Stomach smooth muscle (tissue), 2 donors: ENCODE measurements around the gene HRH3.

ENCODE experiments used
- H3K27ac ChIP-seq: one replicate; pipeline ENCODE4 v1.7.0; 2013; ENCODE audit warnings: mild to moderate bottlenecking, low read length, inconsistent platforms
- H3K27me3 ChIP-seq, 2 donors: one replicate each; pipeline ENCODE4 v1.7.0; 2013; ENCODE audit warnings: low read length in 2 of 2; ENCODE audit not compliant: insufficient read depth in 2 of 2, control insufficient read depth in 1 of 2
- H3K36me3 ChIP-seq, 2 donors: one replicate each; pipeline ENCODE4 v1.7.0; 2013; ENCODE audit warnings: low read length in 2 of 2; ENCODE audit not compliant: control insufficient read depth in 2 of 2, insufficient read depth in 2 of 2
- H3K4me1 ChIP-seq: one replicate; pipeline ENCODE4 v1.7.0; 2013; ENCODE audit warnings: low read length; ENCODE audit not compliant: control insufficient read depth, insufficient read depth
- H3K4me3 ChIP-seq, 2 donors: one replicate each; pipeline ENCODE4 v1.7.0; 2013; ENCODE audit warnings: low read length in 2 of 2
- H3K9ac ChIP-seq, 2 donors: one replicate each; pipeline ENCODE4 v1.7.0; 2013; ENCODE audit warnings: low read length in 2 of 2, mild to moderate bottlenecking in 1 of 2
- H3K9me3 ChIP-seq, 2 donors: one replicate each; pipeline ENCODE4 v1.7.0; 2013; ENCODE audit warnings: low read length in 2 of 2; ENCODE audit not compliant: control insufficient read depth in 2 of 2
- donor health status: healthy.
- donor health status: Pancreatic carcinoma.

HRH3 gene

GRCh38 chr20:62230276-62230675 lies 10.2 kb upstream of the HRH3 start:
- Histone ChIP-seq H3K9ac (no peak overlapping the region), H3K27ac (no peak overlapping the region), H3K36me3 (no peaks in the 10 kb centered on the region), H3K4me3 (no peak overlapping the region), H3K4me1 (peaks cover 1% of the 10 kb centered on the region), H3K27me3 (peaks cover 35 to 41% of the 10 kb centered on the region in 2 donors), H3K9me3 (no peaks in the 10 kb centered on the region)

GRCh38 chr20:62229667-62230066 lies 9.6 kb upstream of the HRH3 start:
- Histone ChIP-seq H3K36me3 (no peaks in the 10 kb centered on the region), H3K27me3 (peaks cover 35 to 45% of the 10 kb centered on the region in 2 donors), H3K27ac (no peak overlapping the region), H3K4me1 (no peaks in the 10 kb centered on the region), H3K9ac (no peak overlapping the region), H3K9me3 (no peaks in the 10 kb centered on the region), H3K4me3 (no peak overlapping the region)

GRCh38 chr20:62228982-62229545 lies 9.0 kb upstream of the HRH3 start:
- Histone ChIP-seq H3K4me3 (no peak overlapping the region), H3K9me3 (no peaks in the 10 kb centered on the region), H3K36me3 (no peaks in the 10 kb centered on the region), H3K27me3 (peaks cover 34 to 48% of the 10 kb centered on the region in 2 donors), H3K9ac (no peak overlapping the region), H3K27ac (no peak overlapping the region), H3K4me1 (no peaks in the 10 kb centered on the region)

GRCh38 chr20:62227977-62228958 lies 8.2 kb upstream of the HRH3 start:
- peaks cover 31 to 47% of the 10 kb centered on the region in 2 donors for H3K27me3 ChIP-seq
- H3K27ac ChIP-seq, result no peak overlapping the region
- no peaks in the 10 kb centered on the region for H3K36me3 ChIP-seq
- no peaks in the 10 kb centered on the region for H3K4me1 ChIP-seq
- H3K9me3 ChIP-seq, result no peaks in the 10 kb centered on the region
- H3K9ac ChIP-seq, result no peak overlapping the region
- H3K4me3 ChIP-seq, result no peak overlapping the region

- Histone ChIP-seq H3K4me3 (no peak overlapping the region), H3K4me1 (no peaks in the 10 kb centered on the region), H3K36me3 (no peaks in the 10 kb centered on the region), H3K27ac (no peak overlapping the region), H3K9me3 (no peaks in the 10 kb centered on the region), H3K9ac (no peak overlapping the region), H3K27me3 (peaks cover 33 to 50% of the 10 kb centered on the region in 2 donors)
Measured at GRCh38 chr20:62227591-62227976, 7.5 kb upstream of the HRH3 start.

GRCh38 chr20:62226707-62227590 lies 6.9 kb upstream of the HRH3 start:
- Histone ChIP-seq H3K4me3 (no peak overlapping the region), H3K27me3 (peaks cover 36 to 54% of the 10 kb centered on the region in 2 donors), H3K36me3 (no peaks in the 10 kb centered on the region), H3K9ac (no peak overlapping the region), H3K27ac (no peak overlapping the region), H3K4me1 (no peaks in the 10 kb centered on the region), H3K9me3 (no peaks in the 10 kb centered on the region)

- Histone ChIP-seq H3K36me3 (no peaks in the 10 kb centered on the region), H3K27me3 (peaks cover 43 to 55% of the 10 kb centered on the region in 2 donors), H3K27ac (no peak overlapping the region)
Measured at GRCh38 chr20:62225820-62226635, 6.0 kb upstream of the HRH3 start.

GRCh38 chr20:62225026-62225425 lies 4.9 kb upstream of the HRH3 start:
- H3K9ac ChIP-seq, result no peak overlapping the region

More at GRCh38 chr20:62225820-62226635, 6.0 kb upstream of the HRH3 start:
- no peaks in the 10 kb centered on the region for H3K9me3 ChIP-seq
- no peaks in the 10 kb centered on the region for H3K4me1 ChIP-seq
- H3K9ac ChIP-seq, result no peak overlapping the region
- no peak overlapping the region for H3K4me3 ChIP-seq

GRCh38 chr20:62224113-62224855 lies 4.2 kb upstream of the HRH3 start:
- H3K27ac ChIP-seq, result no peak overlapping the region
- H3K4me1 ChIP-seq, result peaks cover 7% of the 10 kb centered on the region
- H3K9me3 ChIP-seq, result no peaks in the 10 kb centered on the region
- no peak overlapping the region for H3K9ac ChIP-seq
- no peaks in the 10 kb centered on the region for H3K36me3 ChIP-seq
- peaks cover 49 to 54% of the 10 kb centered on the region in 2 donors for H3K27me3 ChIP-seq
- no peak overlapping the region for H3K4me3 ChIP-seq

More at GRCh38 chr20:62225026-62225425, 4.9 kb upstream of the HRH3 start:
- no peaks in the 10 kb centered on the region for H3K36me3 ChIP-seq
- peaks cover 3% of the 10 kb centered on the region for H3K4me1 ChIP-seq
- H3K27ac ChIP-seq, result no peak overlapping the region
- H3K27me3 ChIP-seq, result peaks cover 47 to 54% of the 10 kb centered on the region in 2 donors
- H3K4me3 ChIP-seq, result no peak overlapping the region
- no peaks in the 10 kb centered on the region for H3K9me3 ChIP-seq
